ENCODE measurements around the gene IGSF21. TPM values are rescaled to one million over a fixed set of nuclear protein-coding genes. Genes with fewer than 3 reads are reported as not detected.

IGSF21 gene
- polyA plus RNA-seq, 3 donors: not detected

DNA sequence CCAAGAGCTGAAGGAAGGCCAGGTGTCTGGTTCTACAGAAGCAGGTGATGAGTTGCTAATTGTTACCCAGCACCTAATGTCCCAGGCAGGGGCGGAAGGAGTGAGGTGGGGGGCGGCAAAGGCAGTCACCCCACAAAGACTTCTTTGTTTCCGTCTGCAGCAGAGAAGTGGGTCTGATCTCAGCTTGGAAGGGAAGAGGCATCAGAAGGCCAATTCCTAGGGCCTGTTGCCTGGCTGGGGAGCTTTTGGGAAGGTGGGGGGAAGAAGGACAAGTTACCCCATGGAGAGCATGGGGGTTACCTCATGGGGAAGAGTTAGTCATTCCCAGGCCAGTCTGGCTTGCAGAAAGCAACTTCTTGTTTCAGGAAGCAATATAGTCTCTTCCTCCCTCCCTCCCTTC lies 10.9 kb downstream of the IGSF21 start:
- Histone ChIP-seq H3K4me1 (ENCODE audit: control insufficient read depth in 1 of 2, insufficient read depth in 2 of 2, low read length in 2 of 2) (no peaks in the 10 kb centered on the region), H3K9me3 (replicated peaks in 1 of 2; ENCODE audit: control insufficient read depth in 1 of 2, insufficient read depth in 1 of 2, low read length in 2 of 2) (no peaks in the 10 kb centered on the region), H3K27me3 (ENCODE audit: control insufficient read depth in 2 of 2, insufficient read depth in 2 of 2, low read length in 2 of 2) (peaks cover 0 to 5% of the 10 kb centered on the region in 2 donors), H3K4me2 (replicated peaks; ENCODE audit: extremely low read depth, low read length, poor library complexity, severe bottlenecking) (no peak overlapping the region), H4K20me1 (ENCODE audit: insufficient read depth, low read length) (no peaks in the 10 kb centered on the region), H3K4me3 (replicated peaks in 1 of 3; ENCODE audit: low read depth in 2 of 3, low read length in 3 of 3) (no peak overlapping the region), H2AFZ (ENCODE audit: insufficient read depth, low read depth, low read length, poor library complexity, severe bottlenecking) (no peak overlapping the region), H3K36me3 (replicated peaks in 1 of 2; ENCODE audit: control insufficient read depth in 1 of 2, insufficient read depth in 2 of 2, low read length in 2 of 2) (no peaks in the 10 kb centered on the region), H3K9ac (ENCODE audit: insufficient read depth, low read length, poor library complexity, severe bottlenecking) (no peak overlapping the region), H3K79me2 (ENCODE audit: insufficient read depth, low read length) (no peaks in the 10 kb centered on the region), H3K27ac (ENCODE audit: low read depth in 1 of 2, low read length in 2 of 2) (no peak overlapping the region)
- no peak for DNase-seq
- intact Hi-C loops (cut with micrococcal nuclease): loop anchor here in 1 of 2 donors (10.0 kb wide), 1 partner anchor 64 kb away; no protein-coding TSS in a partner anchor
- TF ChIP-seq, protein P1, sequence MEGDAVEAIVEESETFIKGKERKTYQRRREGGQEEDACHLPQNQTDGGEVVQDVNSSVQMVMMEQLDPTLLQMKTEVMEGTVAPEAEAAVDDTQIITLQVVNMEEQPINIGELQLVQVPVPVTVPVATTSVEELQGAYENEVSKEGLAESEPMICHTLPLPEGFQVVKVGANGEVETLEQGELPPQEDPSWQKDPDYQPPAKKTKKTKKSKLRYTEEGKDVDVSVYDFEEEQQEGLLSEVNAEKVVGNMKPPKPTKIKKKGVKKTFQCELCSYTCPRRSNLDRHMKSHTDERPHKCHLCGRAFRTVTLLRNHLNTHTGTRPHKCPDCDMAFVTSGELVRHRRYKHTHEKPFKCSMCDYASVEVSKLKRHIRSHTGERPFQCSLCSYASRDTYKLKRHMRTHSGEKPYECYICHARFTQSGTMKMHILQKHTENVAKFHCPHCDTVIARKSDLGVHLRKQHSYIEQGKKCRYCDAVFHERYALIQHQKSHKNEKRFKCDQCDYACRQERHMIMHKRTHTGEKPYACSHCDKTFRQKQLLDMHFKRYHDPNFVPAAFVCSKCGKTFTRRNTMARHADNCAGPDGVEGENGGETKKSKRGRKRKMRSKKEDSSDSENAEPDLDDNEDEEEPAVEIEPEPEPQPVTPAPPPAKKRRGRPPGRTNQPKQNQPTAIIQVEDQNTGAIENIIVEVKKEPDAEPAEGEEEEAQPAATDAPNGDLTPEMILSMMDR (IDR thresholded peaks at IDR 0.05): no peak
- no peak overlapping the region for H3K27ac Mint-ChIP-seq
- H3K4me3 Mint-ChIP-seq: no peak overlapping the region
- H3K36me3 Mint-ChIP-seq: no peaks in the 10 kb centered on the region
- peaks cover 15 to 36% (median 17%) of the 10 kb centered on the region in 3 donors for H3K27me3 Mint-ChIP-seq (ENCODE audit: low read depth in 3 of 3)
- 24% methylated on average over 3 of the region's 3 CpGs for WGBS (ENCODE audit: insufficient coverage)
- H3K9me3 Mint-ChIP-seq: peaks cover 0 to 5% (median 0%) of the 10 kb centered on the region in 7 donors
- H3K4me1 Mint-ChIP-seq: peaks cover 4% of the 10 kb centered on the region

DNA sequence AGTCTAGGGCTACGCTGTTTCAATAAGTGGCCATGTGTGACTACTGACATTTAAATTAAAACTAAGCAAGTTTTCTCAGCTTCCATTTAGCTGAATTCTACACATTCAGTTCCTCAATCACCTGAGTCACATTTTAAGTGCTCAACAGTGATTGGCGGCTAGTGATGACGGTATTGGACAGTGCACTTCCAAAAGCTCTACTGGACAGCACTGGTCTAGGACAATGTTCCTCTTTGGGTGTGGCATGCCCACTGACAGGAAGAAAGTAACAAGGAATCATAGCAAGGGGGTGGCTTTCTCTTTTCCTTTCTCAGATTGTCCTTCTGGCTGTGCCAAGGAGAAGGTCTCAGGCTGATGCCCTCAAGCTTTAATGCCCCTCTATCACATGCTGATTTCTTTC lies 11.7 kb downstream of the IGSF21 start:
- H3K9me3 ChIP-seq (replicated peaks in 1 of 2; ENCODE audit: control insufficient read depth in 1 of 2, insufficient read depth in 1 of 2, low read length in 2 of 2): no peaks in the 10 kb centered on the region
- WGBS (ENCODE audit: insufficient coverage): 68% methylated on average over 3 of the region's 3 CpGs
- Mint-ChIP-seq H3K27ac (no peak overlapping the region), H3K4me3 (no peak overlapping the region), H3K27me3 (ENCODE audit: low read depth in 3 of 3) (peaks cover 13 to 34% (median 17%) of the 10 kb centered on the region in 3 donors), H3K36me3 (no peaks in the 10 kb centered on the region), H3K4me1 (peaks cover 4% of the 10 kb centered on the region), H3K9me3 (peaks cover 0 to 5% (median 0%) of the 10 kb centered on the region in 7 donors)
- H4K20me1 ChIP-seq (ENCODE audit: insufficient read depth, low read length): no peaks in the 10 kb centered on the region
- H3K27ac ChIP-seq (ENCODE audit: low read depth in 1 of 2, low read length in 2 of 2): no peak overlapping the region
- DNase-seq: no peak
- no peak overlapping the region for H3K4me3 ChIP-seq (replicated peaks in 1 of 3; ENCODE audit: low read depth in 2 of 3, low read length in 3 of 3)
- no peaks in the 10 kb centered on the region for H3K36me3 ChIP-seq (replicated peaks in 1 of 2; ENCODE audit: control insufficient read depth in 1 of 2, insufficient read depth in 2 of 2, low read length in 2 of 2)
- TF ChIP-seq, protein P1 (IDR thresholded peaks at IDR 0.05): no peak
- no peak overlapping the region for H2AFZ ChIP-seq (ENCODE audit: insufficient read depth, low read depth, low read length, poor library complexity, severe bottlenecking)
- peaks cover 0 to 5% of the 10 kb centered on the region in 2 donors for H3K27me3 ChIP-seq (ENCODE audit: control insufficient read depth in 2 of 2, insufficient read depth in 2 of 2, low read length in 2 of 2)
- H3K4me1 ChIP-seq (ENCODE audit: control insufficient read depth in 1 of 2, insufficient read depth in 2 of 2, low read length in 2 of 2): no peaks in the 10 kb centered on the region
- H3K79me2 ChIP-seq (ENCODE audit: insufficient read depth, low read length): no peaks in the 10 kb centered on the region
- H3K4me2 ChIP-seq (replicated peaks; ENCODE audit: extremely low read depth, low read length, poor library complexity, severe bottlenecking): no peak overlapping the region
- H3K9ac ChIP-seq (ENCODE audit: insufficient read depth, low read length, poor library complexity, severe bottlenecking): no peak overlapping the region
- intact Hi-C loops (cut with micrococcal nuclease): loop anchor here in 1 of 2 donors (10.0 kb wide), 1 partner anchor 64 kb away; no protein-coding TSS in a partner anchor
